ENCODE results near the gene TMEM35B. TPM values are rescaled to one million over a fixed set of nuclear protein-coding genes. Genes with fewer than 3 reads are reported as not detected.
"Not testable (repeated sequence)": the region's sequence is repeated elsewhere in the genome, so short reads cannot be mapped to it uniquely, and the experiment has no call there.

TMEM35B gene
- total and polyA plus RNA-seq, 4 donors, result 8.5 to 20.1 (median 14.5) TPM

- Histone ChIP-seq H3K4me1 (ENCODE audit: control insufficient read depth, insufficient read depth, low read length) (no peaks in the 10 kb centered on the region), H3K36me3 (ENCODE audit: control insufficient read depth, insufficient read depth, low read length) (peaks cover 22% of the 10 kb centered on the region), H3K9me3 (ENCODE audit: control insufficient read depth, insufficient read depth, low read length) (no peaks in the 10 kb centered on the region), H3K27ac (ENCODE audit: low read depth, low read length) (no peak overlapping the region), H3K27me3 (ENCODE audit: control insufficient read depth, insufficient read depth, low read length) (no peaks in the 10 kb centered on the region), H3K4me3 (ENCODE audit: low read depth, low read length) (no peak overlapping the region)
- DNase-seq (ENCODE audit: low read depth in 4 of 6, low spot score in 6 of 6), result no peak
- WGBS (ENCODE audit: insufficient coverage), result 75% methylated on average over 1 of the region's 3 CpGs
These were observed 16.6 kb upstream of the TMEM35B start for GRCh38 chr1:35001743-35002142.

- Histone ChIP-seq H3K4me3 (ENCODE audit: low read depth, low read length) (no peak overlapping the region), H3K36me3 (ENCODE audit: control insufficient read depth, insufficient read depth, low read length) (peaks cover 4% of the 10 kb centered on the region), H3K4me1 (ENCODE audit: control insufficient read depth, insufficient read depth, low read length) (no peaks in the 10 kb centered on the region), H3K27me3 (ENCODE audit: control insufficient read depth, insufficient read depth, low read length) (no peaks in the 10 kb centered on the region), H3K9me3 (ENCODE audit: control insufficient read depth, insufficient read depth, low read length) (no peaks in the 10 kb centered on the region), H3K27ac (ENCODE audit: low read depth, low read length) (no peak overlapping the region)
- DNase-seq (ENCODE audit: low read depth in 4 of 6, low spot score in 6 of 6), result no peak
- no CpG with 5 or more reads among the region's 5 CpGs for WGBS (ENCODE audit: insufficient coverage)
These were observed 9.7 kb upstream of the TMEM35B start for GRCh38 chr1:34994878-34995277.

- peaks cover 9% of the 10 kb centered on the region for H3K4me1 ChIP-seq (ENCODE audit: control insufficient read depth, insufficient read depth, low read length)
- peaks cover 6% of the 10 kb centered on the region for H3K36me3 ChIP-seq (ENCODE audit: control insufficient read depth, insufficient read depth, low read length)
- H3K27ac ChIP-seq (ENCODE audit: low read depth, low read length), result no peak overlapping the region
- no peak overlapping the region for H3K4me3 ChIP-seq (ENCODE audit: low read depth, low read length)
- no peak for DNase-seq (ENCODE audit: low read depth in 4 of 6, low spot score in 6 of 6)
- no peaks in the 10 kb centered on the region for H3K9me3 ChIP-seq (ENCODE audit: control insufficient read depth, insufficient read depth, low read length)
- H3K27me3 ChIP-seq (ENCODE audit: control insufficient read depth, insufficient read depth, low read length), result no peaks in the 10 kb centered on the region
These were observed 3.4 kb upstream of the TMEM35B start for GRCh38 chr1:34988581-34988980.

GRCh38 chr1:34988147-34988546 is 3.0 kb upstream of the TMEM35B start:
- Histone ChIP-seq H3K4me1 (ENCODE audit: control insufficient read depth, insufficient read depth, low read length) (peaks cover 10% of the 10 kb centered on the region), H3K9me3 (ENCODE audit: control insufficient read depth, insufficient read depth, low read length) (no peaks in the 10 kb centered on the region), H3K27ac (ENCODE audit: low read depth, low read length) (no peak overlapping the region), H3K36me3 (ENCODE audit: control insufficient read depth, insufficient read depth, low read length) (peaks cover 6% of the 10 kb centered on the region), H3K4me3 (ENCODE audit: low read depth, low read length) (no peak overlapping the region), H3K27me3 (ENCODE audit: control insufficient read depth, insufficient read depth, low read length) (no peaks in the 10 kb centered on the region)
- DNase-seq (ENCODE audit: low read depth in 4 of 6, low spot score in 6 of 6), result no peak
- WGBS (ENCODE audit: insufficient coverage), result no CpG with 5 or more reads among the region's 2 CpGs

- WGBS (ENCODE audit: insufficient coverage), result 83% methylated on average over 1 of the region's 2 CpGs
These were observed 1.9 kb upstream of the TMEM35B start for GRCh38 chr1:34987018-34987417.

GRCh38 chr1:34985609-34985904 is 410 bp upstream of the TMEM35B start:
- H3K27me3 ChIP-seq (ENCODE audit: control insufficient read depth, insufficient read depth, low read length); DNase-seq (ENCODE audit: low read depth in 4 of 6, low spot score in 6 of 6); H3K36me3 ChIP-seq (ENCODE audit: control insufficient read depth, insufficient read depth, low read length); H3K9me3 ChIP-seq (ENCODE audit: control insufficient read depth, insufficient read depth, low read length): not testable (repeated sequence)
- peaks cover 10% of the 10 kb centered on the region for H3K4me1 ChIP-seq (ENCODE audit: control insufficient read depth, insufficient read depth, low read length)
- peak overlapping the region; percentile 68 for H3K4me3 ChIP-seq (ENCODE audit: low read depth, low read length)
- WGBS (ENCODE audit: insufficient coverage), result 0% methylated on average over 2 of the region's 3 CpGs
- H3K27ac ChIP-seq (ENCODE audit: low read depth, low read length), result peak overlapping the region; percentile 75

More at GRCh38 chr1:34987018-34987417, 1.9 kb upstream of the TMEM35B start:
- peaks cover 6% of the 10 kb centered on the region for H3K36me3 ChIP-seq (ENCODE audit: control insufficient read depth, insufficient read depth, low read length)
- no peaks in the 10 kb centered on the region for H3K9me3 ChIP-seq (ENCODE audit: control insufficient read depth, insufficient read depth, low read length)
- no peak overlapping the region for H3K27ac ChIP-seq (ENCODE audit: low read depth, low read length)
- no peaks in the 10 kb centered on the region for H3K27me3 ChIP-seq (ENCODE audit: control insufficient read depth, insufficient read depth, low read length)
- H3K4me1 ChIP-seq (ENCODE audit: control insufficient read depth, insufficient read depth, low read length), result peaks cover 10% of the 10 kb centered on the region
- DNase-seq (ENCODE audit: low read depth in 4 of 6, low spot score in 6 of 6), result no peak
- no peak overlapping the region for H3K4me3 ChIP-seq (ENCODE audit: low read depth, low read length)

GRCh38 chr1:34984435-34984792 is 733 bp downstream of the TMEM35B start:
- WGBS (ENCODE audit: insufficient coverage), result 7% methylated on average over 3 of the region's 4 CpGs
- Histone ChIP-seq H3K27me3 (ENCODE audit: control insufficient read depth, insufficient read depth, low read length) (no peaks in the 10 kb centered on the region), H3K9me3 (ENCODE audit: control insufficient read depth, insufficient read depth, low read length) (no peaks in the 10 kb centered on the region), H3K4me3 (ENCODE audit: low read depth, low read length) (peak overlapping the region; percentile 68), H3K36me3 (ENCODE audit: control insufficient read depth, insufficient read depth, low read length) (peaks cover under 1% of the 10 kb centered on the region), H3K4me1 (ENCODE audit: control insufficient read depth, insufficient read depth, low read length) (peaks cover 10% of the 10 kb centered on the region), H3K27ac (ENCODE audit: low read depth, low read length) (peak overlapping the region; percentile 75)
- DNase-seq (ENCODE audit: low read depth in 4 of 6, low spot score in 6 of 6), result peak in 4 of 6 donors; percentile 2 to 55 (median 36)

GRCh38 chr1:34983700-34984355 is 1.3 kb downstream of the TMEM35B start:
- 92% methylated on average over 3 of the region's 4 CpGs for WGBS (ENCODE audit: insufficient coverage)
- Histone ChIP-seq H3K4me1 (ENCODE audit: control insufficient read depth, insufficient read depth, low read length) (peaks cover 10% of the 10 kb centered on the region), H3K36me3 (ENCODE audit: control insufficient read depth, insufficient read depth, low read length) (no peaks in the 10 kb centered on the region), H3K27ac (ENCODE audit: low read depth, low read length) (peak overlapping the region; percentile 75), H3K4me3 (ENCODE audit: low read depth, low read length) (peak overlapping the region; percentile 68), H3K9me3 (ENCODE audit: control insufficient read depth, insufficient read depth, low read length) (no peaks in the 10 kb centered on the region), H3K27me3 (ENCODE audit: control insufficient read depth, insufficient read depth, low read length) (no peaks in the 10 kb centered on the region)
- no peak for DNase-seq (ENCODE audit: low read depth in 4 of 6, low spot score in 6 of 6)

GRCh38 chr1:34982820-34983376 is 2.2 kb downstream of the TMEM35B start:
- H3K9me3 ChIP-seq (ENCODE audit: control insufficient read depth, insufficient read depth, low read length), result no peaks in the 10 kb centered on the region
- DNase-seq (ENCODE audit: low read depth in 4 of 6, low spot score in 6 of 6), result no peak
- WGBS (ENCODE audit: insufficient coverage), result no CpG with 5 or more reads among the region's 5 CpGs
- H3K36me3 ChIP-seq (ENCODE audit: control insufficient read depth, insufficient read depth, low read length), result no peaks in the 10 kb centered on the region
- H3K27me3 ChIP-seq (ENCODE audit: control insufficient read depth, insufficient read depth, low read length), result no peaks in the 10 kb centered on the region
- H3K4me3 ChIP-seq (ENCODE audit: low read depth, low read length), result no peak overlapping the region
- peaks cover 10% of the 10 kb centered on the region for H3K4me1 ChIP-seq (ENCODE audit: control insufficient read depth, insufficient read depth, low read length)
- H3K27ac ChIP-seq (ENCODE audit: low read depth, low read length), result no peak overlapping the region

GRCh38 chr1:34980715-34981114 is 4.4 kb downstream of the TMEM35B start:
- WGBS (ENCODE audit: insufficient coverage), result 100% methylated on average over 2 of the region's 2 CpGs
- H3K27me3 ChIP-seq (ENCODE audit: control insufficient read depth, insufficient read depth, low read length), result no peaks in the 10 kb centered on the region
- DNase-seq (ENCODE audit: low read depth in 4 of 6, low spot score in 6 of 6), result no peak

More at GRCh38 chr1:34980715-34981114, 4.4 kb downstream of the TMEM35B start:
- H3K27ac ChIP-seq (ENCODE audit: low read depth, low read length), result no peak overlapping the region
- peaks cover 13% of the 10 kb centered on the region for H3K4me1 ChIP-seq (ENCODE audit: control insufficient read depth, insufficient read depth, low read length)
- H3K4me3 ChIP-seq (ENCODE audit: low read depth, low read length), result no peak overlapping the region
- no peaks in the 10 kb centered on the region for H3K9me3 ChIP-seq (ENCODE audit: control insufficient read depth, insufficient read depth, low read length)
- H3K36me3 ChIP-seq (ENCODE audit: control insufficient read depth, insufficient read depth, low read length), result peaks cover 8% of the 10 kb centered on the region

All from spinal cord (tissue), 10 donors.